H1 (cell line): ENCODE results near the gene HMGCS2.

Experiments
- ATF3 ChIP-seq: IDR thresholded peaks from 2 replicates; pipeline ENCODE4 v1.6.1; 2011; ENCODE audit warnings: low read depth, mild to moderate bottlenecking, low read length; ENCODE audit not compliant: insufficient read depth
- CTCF ChIP-seq, 3 experiments: IDR thresholded peaks; 1 replicate in 2 of 3; 2 replicates in 1 of 3; pipeline versions ENCODE4 v1.5.1 to v1.6.1; 2011; ENCODE audit warnings: low read length in 3 of 3, mild to moderate bottlenecking in 3 of 3, inconsistent platforms in 2 of 3, low read depth in 1 of 3, moderate library complexity in 1 of 3; ENCODE audit not compliant: insufficient read depth in 1 of 3; ENCODE audit errors: control extremely low read depth in 1 of 3
- EP300 ChIP-seq, 2 experiments: IDR thresholded peaks; 1 replicate in 1 of 2; 2 replicates in 1 of 2; pipeline ENCODE4 v1.6.1; 2011 to 2012; ENCODE audit warnings: low read depth in 2 of 2, low read length in 2 of 2, mild to moderate bottlenecking in 2 of 2, borderline replicate concordance in 1 of 2, inconsistent platforms in 1 of 2, moderate library complexity in 1 of 2
- EZH2 ChIP-seq: fragments of 200-600 bp; sonication (generic); IDR thresholded peaks from 2 replicates; pipeline ENCODE4 v1.7.1; 2012; ENCODE audit warnings: low read depth, mild to moderate bottlenecking, moderate library complexity, low read length, inconsistent platforms; ENCODE audit not compliant: severe bottlenecking
- FOSL1 ChIP-seq: IDR thresholded peaks from 2 replicates; pipeline ENCODE4 v1.6.1; 2011; ENCODE audit warnings: mild to moderate bottlenecking, low read depth, low read length, moderate library complexity; ENCODE audit not compliant: insufficient read depth
- GABPA ChIP-seq: IDR thresholded peaks from 2 replicates; pipeline ENCODE4 v1.6.1; 2011; ENCODE audit warnings: mild to moderate bottlenecking, low read length, moderate library complexity, borderline replicate concordance; ENCODE audit not compliant: insufficient read depth
- HDAC6 ChIP-seq: IDR thresholded peaks from one replicate; pipeline ENCODE4 v1.7.1; 2012; ENCODE audit warnings: low read depth, mild to moderate bottlenecking, inconsistent platforms, low read length, moderate library complexity
- POLR2A ChIP-seq, 2 experiments: IDR thresholded peaks; 1 replicate in 1 of 2; 2 replicates in 1 of 2; pipeline ENCODE4 v1.6.1; 2011; ENCODE audit warnings: low read depth in 2 of 2, low read length in 2 of 2, mild to moderate bottlenecking in 2 of 2; ENCODE audit errors: control extremely low read depth in 1 of 2
- POLR2AphosphoS5 ChIP-seq: IDR thresholded peaks from 2 replicates; pipeline ENCODE4 v1.6.1; 2011; ENCODE audit warnings: low read depth, low read length
- RAD21 ChIP-seq, 2 experiments: IDR thresholded peaks in 1 of 2; conservative IDR thresholded peaks in 1 of 2; 2 replicates each; pipeline ENCODE4 v1.6.1; 2011; ENCODE audit warnings: low read depth in 2 of 2, low read length in 2 of 2, improper control_type of control experiment in 1 of 2, inconsistent platforms in 1 of 2, mild to moderate bottlenecking in 1 of 2, moderate library complexity in 1 of 2
- TAF1 ChIP-seq: IDR thresholded peaks from 2 replicates; pipeline ENCODE4 v1.6.1; 2011; ENCODE audit warnings: mild to moderate bottlenecking, low read depth, low read length

- TF ChIP-seq ATF3 = no peak
- TF ChIP-seq CTCF (IDR thresholded peaks at IDR 0.05; ENCODE audit: control extremely low read depth in 1 of 3, insufficient read depth in 1 of 3, low read depth in 1 of 3, low read length in 3 of 3) = no peak
- no peak for TF ChIP-seq EP300 (IDR thresholded peaks at IDR 0.05; ENCODE audit: borderline replicate concordance in 1 of 2, low read depth in 2 of 2, low read length in 2 of 2)
- no peak for TF ChIP-seq POLR2AphosphoS5
- TF ChIP-seq POLR2A (IDR thresholded peaks at IDR 0.05; ENCODE audit: control extremely low read depth in 1 of 2, low read depth in 2 of 2, low read length in 2 of 2) = no peak
- no peak for TF ChIP-seq FOSL1
- no peak for TF ChIP-seq TAF1
- no peak for TF ChIP-seq HDAC6
- no peak for TF ChIP-seq EZH2
- TF ChIP-seq GABPA = no peak
- no peak for TF ChIP-seq RAD21 (IDR thresholded peaks at IDR 0.05 in 1 of 2, conservative IDR thresholded peaks at IDR 0.05 in 1 of 2; ENCODE audit: low read depth in 2 of 2, low read length in 2 of 2)
These were observed 29.6 kb downstream of the HMGCS2 start for GRCh38 chr1:119739150-119739549.
